Esophagus muscularis mucosa (tissue), 4 donors: ENCODE data around the gene KRT9. TPM values are rescaled to one million over a fixed set of nuclear protein-coding genes. Genes with fewer than 3 reads are reported as not detected.

ENCODE experiments used
- DNase-seq: peaks from one replicate; pipeline ENCODE4 v3.0.0-alpha.2; 2017; ENCODE audit errors: extremely low spot score
- H3K27ac ChIP-seq, 4 donors: fragments of 200-600 bp; sonication (generic); replicated peaks in 1 of 4; 1 replicate in 3 of 4; 2 replicates in 1 of 4; pipeline ENCODE4 v1.5.1; 2016 to 2019; ENCODE audit warnings: mild to moderate bottlenecking in 1 of 4
- H3K27me3 ChIP-seq, 4 donors: fragments of 200-600 bp; sonication (generic); one replicate each; pipeline versions ENCODE4 v1.5.1 to v1.6.0; 2016 to 2019
- H3K36me3 ChIP-seq, 4 donors: fragments of 200-600 bp; sonication (generic); one replicate each; pipeline ENCODE4 v1.5.1; 2016 to 2019
- H3K4me1 ChIP-seq, 4 donors: fragments of 200-600 bp; sonication (generic); one replicate each; pipeline ENCODE4 v1.5.1; 2016 to 2019
- H3K4me3 ChIP-seq, 4 donors: fragments of 200-600 bp; sonication (generic); 1 replicate in 2 of 4; 2 replicates in 2 of 4; pipeline ENCODE4 v1.5.1; 2016 to 2019; ENCODE audit warnings: mild to moderate bottlenecking in 4 of 4, moderate library complexity in 1 of 4
- H3K9me3 ChIP-seq, 4 donors: fragments of 200-600 bp; sonication (generic); 1 replicate in 3 of 4; 2 replicates in 1 of 4; pipeline ENCODE4 v1.5.1; 2016 to 2019
- EP300 ChIP-seq: sonication (generic); formaldehyde crosslinking; IDR thresholded peaks from one replicate; pipeline ENCODE4 v1.6.1; 2017; ENCODE audit warnings: antibody characterized with exemption
- POLR2A ChIP-seq: fragments of 450-650 bp; IDR thresholded peaks from one replicate; pipeline ENCODE4 v1.6.1; 2017; ENCODE audit warnings: antibody characterized with exemption, moderate library complexity, mild to moderate bottlenecking, low read depth
- POLR2AphosphoS5 ChIP-seq, 2 donors: sonication (generic); formaldehyde crosslinking; IDR thresholded peaks; one replicate each; pipeline ENCODE4 v1.6.1; 2017; ENCODE audit warnings: antibody characterized with exemption in 2 of 2
- WGBS: methylation state at CpG from one replicate; pipeline ENCODE4 v1.1.5; 2018; 5-methylcytosine and 5-hydroxymethylcytosine counted together
- intact Hi-C: fragments of 100-400 bp; cut with DNase I; formaldehyde crosslinking; loops from one replicate; pipeline ENCODE4 v1.15.1; 2023
- total RNA-seq, 4 donors: library from RNA; depleted of rRNA; stranded (reverse); fragments of >200 nt; gene quantifications; one replicate each; pipeline versions ENCODE4 v1.1.0 to v1.2.1, GENCODE V29; 2016
- TF ChIP-seq, protein P1 (sequence below), 3 experiments: fragments of 200-600 bp in 2 of 3; fragments of 450-650 bp in 1 of 3; sonication (generic) in 2 of 3; IDR thresholded peaks; one replicate each; pipeline ENCODE4 v1.5.1; 2017 to 2019; ENCODE audit warnings: antibody characterized with exemption in 3 of 3, mild to moderate bottlenecking in 2 of 3, moderate library complexity in 1 of 3

Gene KRT9
- total RNA-seq, 4 donors from 2014 or later: not detected

DNA sequence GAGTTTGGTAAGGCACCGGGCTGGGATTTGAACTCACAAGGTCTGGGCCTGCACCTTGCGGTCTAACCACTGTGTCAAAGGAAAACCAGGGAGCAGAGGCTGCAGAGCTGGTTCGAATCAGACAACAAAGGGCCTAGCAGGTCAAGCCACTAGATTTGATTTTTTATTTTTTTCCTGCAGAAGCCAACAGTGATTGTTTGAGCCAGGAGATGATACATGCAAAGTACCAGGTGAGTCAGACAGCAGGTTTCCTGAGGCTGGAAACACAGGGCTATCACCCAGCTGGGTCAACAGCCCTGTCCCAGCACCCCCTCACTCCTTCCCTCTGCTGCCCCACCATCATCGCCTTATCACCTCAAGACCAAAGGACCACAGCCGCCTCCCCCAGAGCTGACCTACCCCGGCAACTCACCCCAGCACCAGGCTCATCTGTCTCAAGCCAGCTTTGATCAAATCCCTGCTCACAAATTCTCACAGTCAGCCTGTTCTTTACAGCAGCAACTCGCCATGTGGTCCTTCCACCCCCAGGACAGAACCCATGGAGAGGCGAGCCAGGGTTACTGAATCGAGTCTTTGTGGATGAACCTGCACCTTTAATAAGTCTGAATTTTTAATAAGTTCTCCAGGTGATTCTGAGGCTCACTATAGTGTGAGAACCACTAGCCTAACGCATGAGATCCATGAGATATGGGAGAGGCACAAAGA lies 30.8 kb downstream of the KRT9 start:
- Histone ChIP-seq H3K9me3 (no peaks in the 10 kb centered on the region), H3K36me3 (no peaks in the 10 kb centered on the region), H3K27ac (no peak overlapping the region), H3K27me3 (peaks cover 0 to 4% (median 0%) of the 10 kb centered on the region in 4 donors), H3K4me1 (no peaks in the 10 kb centered on the region), H3K4me3 (no peak overlapping the region)
- WGBS: 89% methylated on average over 9 of the region's 10 CpGs
- DNase-seq: no peak
- no peak for TF ChIP-seq POLR2A
- intact Hi-C loops: no loop called here

DNA sequence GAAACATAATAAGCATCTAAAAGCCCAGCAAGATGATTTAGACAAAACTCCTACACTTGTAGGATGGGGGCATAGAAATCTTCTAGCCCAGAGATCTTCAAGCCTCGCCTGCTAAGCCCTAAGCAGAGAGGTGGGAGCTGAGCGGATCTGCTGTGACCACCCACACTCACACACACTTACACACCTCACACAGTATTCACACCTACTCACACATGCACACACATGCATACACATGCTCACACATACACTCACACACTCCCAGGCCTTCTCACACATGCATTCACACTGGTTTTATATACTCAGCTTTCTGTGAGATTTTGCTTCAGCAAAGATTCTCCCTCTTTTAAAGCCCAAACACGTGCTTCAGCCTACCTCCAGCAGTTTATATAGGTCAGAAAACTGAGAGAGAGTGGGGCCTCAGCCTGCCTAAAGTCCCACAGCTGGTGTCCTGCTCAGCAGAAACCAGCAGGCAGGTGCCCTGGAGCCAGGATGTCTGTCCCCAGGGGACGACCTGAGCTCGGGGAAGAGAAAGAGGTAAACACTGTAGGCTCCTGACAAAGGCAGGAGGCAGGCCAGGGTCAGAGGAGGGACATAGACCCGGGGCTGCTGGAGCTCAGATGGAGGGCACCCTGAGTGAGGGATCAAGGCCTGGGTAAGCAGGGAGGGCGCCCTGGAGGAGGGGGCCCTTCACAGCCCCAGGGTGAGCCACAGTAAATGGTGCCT lies 31.7 kb downstream of the KRT9 start:
- no peak for TF ChIP-seq POLR2AphosphoS5 (IDR thresholded peaks at IDR 0.05)
- no peak for TF ChIP-seq POLR2A
- TF ChIP-seq, protein P1, sequence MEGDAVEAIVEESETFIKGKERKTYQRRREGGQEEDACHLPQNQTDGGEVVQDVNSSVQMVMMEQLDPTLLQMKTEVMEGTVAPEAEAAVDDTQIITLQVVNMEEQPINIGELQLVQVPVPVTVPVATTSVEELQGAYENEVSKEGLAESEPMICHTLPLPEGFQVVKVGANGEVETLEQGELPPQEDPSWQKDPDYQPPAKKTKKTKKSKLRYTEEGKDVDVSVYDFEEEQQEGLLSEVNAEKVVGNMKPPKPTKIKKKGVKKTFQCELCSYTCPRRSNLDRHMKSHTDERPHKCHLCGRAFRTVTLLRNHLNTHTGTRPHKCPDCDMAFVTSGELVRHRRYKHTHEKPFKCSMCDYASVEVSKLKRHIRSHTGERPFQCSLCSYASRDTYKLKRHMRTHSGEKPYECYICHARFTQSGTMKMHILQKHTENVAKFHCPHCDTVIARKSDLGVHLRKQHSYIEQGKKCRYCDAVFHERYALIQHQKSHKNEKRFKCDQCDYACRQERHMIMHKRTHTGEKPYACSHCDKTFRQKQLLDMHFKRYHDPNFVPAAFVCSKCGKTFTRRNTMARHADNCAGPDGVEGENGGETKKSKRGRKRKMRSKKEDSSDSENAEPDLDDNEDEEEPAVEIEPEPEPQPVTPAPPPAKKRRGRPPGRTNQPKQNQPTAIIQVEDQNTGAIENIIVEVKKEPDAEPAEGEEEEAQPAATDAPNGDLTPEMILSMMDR (IDR thresholded peaks at IDR 0.05): no peak
- no peak for TF ChIP-seq EP300
- Histone ChIP-seq H3K9me3 (no peaks in the 10 kb centered on the region), H3K27ac (no peak overlapping the region), H3K27me3 (peaks cover 0 to 9% (median 0%) of the 10 kb centered on the region in 4 donors), H3K4me3 (no peak overlapping the region), H3K4me1 (no peaks in the 10 kb centered on the region), H3K36me3 (no peaks in the 10 kb centered on the region)
- no peak for DNase-seq
- WGBS: 77% methylated on average over 7 of the region's 7 CpGs
- intact Hi-C loops: no loop called here

DNA sequence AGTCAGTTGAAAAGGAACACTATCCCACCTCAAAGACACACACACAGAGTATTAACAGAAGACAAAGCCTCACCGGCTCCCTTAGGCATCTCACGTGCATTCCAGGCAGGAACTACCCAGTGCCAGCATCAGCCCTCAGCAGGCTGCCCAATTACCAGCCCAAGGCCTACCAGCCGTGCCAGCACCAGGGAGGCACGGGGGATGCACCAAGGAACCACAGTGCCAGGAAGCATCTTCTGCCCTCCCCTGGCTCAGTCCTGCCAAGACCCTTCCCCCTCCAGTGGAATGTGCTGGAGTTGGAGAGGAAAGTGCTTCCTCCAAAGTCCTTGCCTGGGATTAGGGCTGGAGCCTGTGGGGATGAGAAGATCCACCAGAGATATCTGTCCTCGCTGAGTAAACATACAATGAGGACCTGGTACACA lies 32.8 kb downstream of the KRT9 start:
- 74% methylated on average over 5 of the region's 5 CpGs for WGBS
- Histone ChIP-seq H3K9me3 (no peaks in the 10 kb centered on the region), H3K27me3 (peaks cover 0 to 9% (median 0%) of the 10 kb centered on the region in 4 donors), H3K36me3 (no peaks in the 10 kb centered on the region), H3K4me1 (no peaks in the 10 kb centered on the region), H3K27ac (no peak overlapping the region), H3K4me3 (no peak overlapping the region)
- DNase-seq: no peak
- TF ChIP-seq POLR2AphosphoS5 (IDR thresholded peaks at IDR 0.05) (no peak), EP300 (no peak), POLR2A (no peak)
- TF ChIP-seq, protein P1 (IDR thresholded peaks at IDR 0.05): no peak
- intact Hi-C loops: no loop called here

DNA sequence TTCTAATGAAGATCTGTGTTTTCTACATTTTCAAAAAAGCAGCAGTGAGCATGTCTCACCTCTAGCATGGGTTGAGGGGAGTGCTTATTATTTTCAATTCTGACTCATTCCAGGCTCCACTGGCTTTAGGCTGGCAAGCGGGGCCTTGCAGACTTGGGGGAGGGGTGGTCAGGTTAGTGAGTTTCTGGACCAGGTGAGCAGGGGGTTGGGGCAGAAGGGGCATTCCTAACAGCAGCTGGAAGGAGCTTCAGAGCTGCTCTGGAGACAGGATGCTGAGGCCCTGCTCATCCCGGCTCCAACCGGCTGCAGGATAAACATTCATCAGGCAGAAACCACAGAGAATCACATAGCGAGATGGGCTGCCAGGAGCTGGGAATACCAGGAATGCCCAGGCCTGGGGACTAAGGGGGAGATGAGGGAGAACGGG lies 33.3 kb downstream of the KRT9 start:
- intact Hi-C loops: no loop called here
- no peak overlapping the region for H3K4me3 ChIP-seq
- no peak for TF ChIP-seq POLR2A
- TF ChIP-seq EP300: no peak
- TF ChIP-seq, protein P1 (IDR thresholded peaks at IDR 0.05): no peak
- no peaks in the 10 kb centered on the region for H3K9me3 ChIP-seq
- H3K4me1 ChIP-seq: no peaks in the 10 kb centered on the region
- no peaks in the 10 kb centered on the region for H3K36me3 ChIP-seq
- WGBS: 70% methylated on average over 5 of the region's 5 CpGs
- H3K27ac ChIP-seq: no peak overlapping the region
- peaks cover 0 to 9% (median 0%) of the 10 kb centered on the region in 4 donors for H3K27me3 ChIP-seq
- no peak for DNase-seq

DNA sequence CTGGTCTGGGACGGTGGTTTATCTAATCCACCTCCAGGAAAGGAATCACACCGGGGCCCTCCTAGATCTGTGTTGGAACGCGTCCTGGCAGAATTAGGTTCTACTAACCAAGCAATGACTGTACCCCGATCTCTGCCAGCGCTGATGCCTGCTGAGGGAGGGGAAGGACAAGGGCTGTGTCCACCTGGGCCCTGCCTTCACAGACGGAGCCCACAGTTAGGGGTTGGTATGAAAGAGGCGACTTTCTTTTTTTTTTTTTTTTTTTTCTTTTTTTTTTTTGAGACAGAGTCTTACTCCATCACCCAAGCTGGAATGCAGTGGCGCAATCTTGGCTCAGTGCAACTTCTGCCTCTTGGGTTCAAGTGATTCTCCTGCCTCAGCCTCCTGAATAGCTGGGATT lies 33.9 kb downstream of the KRT9 start:
- 94% methylated on average over 9 of the region's 9 CpGs for WGBS
- no peak for TF ChIP-seq POLR2AphosphoS5 (IDR thresholded peaks at IDR 0.05)
- TF ChIP-seq POLR2A: no peak
- no peak for TF ChIP-seq EP300
- TF ChIP-seq, protein P1 (IDR thresholded peaks at IDR 0.05): no peak
- DNase-seq: no peak

More for the DNA sequence above, 33.9 kb downstream of the KRT9 start:
- Histone ChIP-seq H3K4me3 (no peak overlapping the region), H3K27ac (no peak overlapping the region), H3K36me3 (no peaks in the 10 kb centered on the region), H3K27me3 (peaks cover 0 to 9% (median 0%) of the 10 kb centered on the region in 4 donors), H3K4me1 (no peaks in the 10 kb centered on the region), H3K9me3 (no peaks in the 10 kb centered on the region)
- intact Hi-C loops: no loop called here
